Activated CD8-positive, alpha-beta memory T cell treated with anti-CD3 and anti-CD28 coated beads, Interleukin-2, amount 50 U/mL, for 4 hours (primary cell): Measurements from ENCODE around the gene GREB1.
"Not testable (repeated sequence)": the region's sequence is repeated elsewhere in the genome, so short reads cannot be mapped to it uniquely, and the experiment has no call there.

Experiments used
- DNase-seq: peaks from one replicate; pipeline ENCODE4 v3.0.0-alpha.2; 2020

The GREB1 gene

DNA sequence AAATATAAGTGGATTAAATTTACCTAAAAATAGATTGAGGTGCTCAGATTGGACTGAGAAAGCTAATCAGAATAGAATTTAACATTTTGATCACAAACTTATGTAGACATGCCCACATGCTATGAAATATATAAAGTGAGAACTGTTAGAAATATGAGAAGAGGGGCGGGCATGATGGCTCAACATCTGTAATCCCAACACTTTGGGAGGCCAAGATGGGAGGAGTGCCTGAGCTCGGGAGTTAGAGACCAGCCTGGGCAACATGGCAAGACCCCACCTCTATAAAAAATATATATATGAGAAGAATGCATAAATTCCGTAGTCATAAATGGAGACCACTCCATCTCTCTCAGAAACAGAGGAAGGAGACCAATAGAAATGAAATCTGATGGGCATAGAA, 110.4 kb downstream of the GREB1 start:
- DNase-seq = no peak

DNA sequence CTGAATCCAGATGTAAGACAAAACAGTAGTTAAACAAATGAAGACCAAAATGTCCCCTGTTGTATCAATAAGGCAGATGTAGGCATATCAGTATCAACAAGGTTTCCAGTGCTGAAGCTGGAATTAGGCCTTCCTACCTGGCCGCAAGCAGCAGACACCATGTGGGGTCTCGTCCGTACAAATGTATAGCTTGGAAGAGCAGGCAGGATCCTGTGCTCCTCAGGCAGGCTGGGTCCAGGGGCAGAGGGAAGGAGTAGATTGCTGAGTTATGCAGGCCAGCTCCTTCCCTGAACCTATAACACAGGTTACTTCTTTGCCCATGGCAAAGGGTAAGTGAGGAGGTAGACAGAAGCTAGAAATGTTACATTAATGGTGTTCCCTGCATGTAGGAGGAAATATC, 112.7 kb downstream of the GREB1 start:
- no peak for DNase-seq

DNA sequence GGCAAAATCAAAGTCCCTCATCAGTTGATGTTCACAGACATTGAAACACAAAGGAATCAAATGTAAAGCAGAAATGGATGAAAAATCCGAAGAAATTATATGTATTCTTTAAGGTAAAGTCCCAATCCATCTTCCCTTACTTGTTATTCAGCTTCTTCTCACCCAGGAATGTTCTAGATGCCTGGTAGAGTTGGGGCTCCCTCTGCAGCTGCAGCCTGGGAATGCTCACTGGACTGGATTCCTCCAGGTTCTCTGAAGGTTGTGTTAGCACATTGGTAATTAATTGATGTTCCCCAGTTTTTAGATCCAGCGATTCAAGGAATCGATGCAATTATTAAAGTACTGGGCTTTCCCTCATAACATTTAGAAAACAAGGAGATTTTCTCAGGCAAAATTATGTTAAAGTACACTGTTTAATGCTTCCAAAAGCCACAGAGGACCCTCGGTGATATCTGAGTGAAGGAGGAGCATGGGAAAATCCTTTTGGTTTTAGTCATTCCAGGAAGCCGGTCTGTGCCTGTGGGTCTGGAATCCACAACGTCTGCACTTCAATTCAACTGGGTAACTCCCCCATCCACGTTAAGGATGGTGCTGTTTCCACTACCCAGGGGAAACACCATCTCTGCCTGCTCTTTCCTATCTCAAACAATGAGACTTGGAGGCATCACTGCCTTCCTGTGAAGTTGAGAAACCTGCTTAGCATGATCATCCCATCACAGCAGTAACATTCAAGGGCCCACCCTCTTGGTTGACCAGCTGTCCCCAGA, 114.2 kb downstream of the GREB1 start:
- no peak for DNase-seq

DNA sequence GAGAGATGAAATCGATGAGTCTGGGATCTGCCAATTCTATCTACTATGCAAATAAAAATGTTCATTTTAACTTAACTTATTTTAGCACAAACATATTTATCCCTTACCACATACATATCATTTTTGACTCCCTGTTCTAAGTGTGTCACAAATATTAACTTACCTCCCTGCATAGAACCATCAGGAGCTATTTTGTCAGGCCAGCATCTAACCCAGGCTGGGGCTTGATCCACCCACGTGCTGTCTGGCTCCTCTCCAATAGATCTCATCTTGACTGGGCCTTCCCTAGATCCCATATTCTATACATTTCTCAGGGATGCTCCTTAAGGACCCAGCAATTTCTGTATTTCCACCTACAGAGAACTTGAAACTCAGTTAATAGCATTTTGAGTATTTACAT, 115.2 kb downstream of the GREB1 start:
- no peak for DNase-seq

DNA sequence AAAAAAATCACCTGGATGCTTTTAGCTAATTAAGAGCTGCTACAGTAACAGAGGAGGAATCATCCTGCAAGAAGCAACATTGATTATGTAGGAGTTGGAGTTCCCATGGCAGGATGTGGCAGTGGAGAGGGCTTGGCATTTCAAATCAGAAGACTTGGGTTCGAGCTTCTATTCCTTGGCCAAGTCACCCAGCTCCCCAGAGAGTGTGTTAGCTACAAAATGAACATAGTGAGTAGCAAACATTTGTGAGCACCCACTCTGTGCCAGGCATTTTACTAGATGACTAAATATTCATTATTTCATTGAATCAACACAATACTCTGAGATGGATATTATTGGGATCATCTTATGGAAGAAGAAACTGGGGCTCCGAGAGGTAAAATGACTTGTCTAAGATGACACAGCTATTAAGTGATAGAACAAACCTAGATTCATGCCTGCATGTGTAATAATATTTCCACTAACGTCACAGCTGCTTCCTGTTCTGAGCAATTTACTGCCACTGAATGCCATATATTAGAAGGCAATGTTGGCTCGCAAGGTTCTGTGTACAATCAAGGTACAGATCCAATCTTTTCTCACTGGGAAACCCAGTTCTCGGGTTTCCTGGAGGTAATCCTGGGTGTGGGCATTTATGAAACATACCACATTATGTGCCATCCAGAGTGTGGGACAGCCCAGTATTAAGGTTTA, 118.2 kb downstream of the GREB1 start:
- no peak for DNase-seq

DNA sequence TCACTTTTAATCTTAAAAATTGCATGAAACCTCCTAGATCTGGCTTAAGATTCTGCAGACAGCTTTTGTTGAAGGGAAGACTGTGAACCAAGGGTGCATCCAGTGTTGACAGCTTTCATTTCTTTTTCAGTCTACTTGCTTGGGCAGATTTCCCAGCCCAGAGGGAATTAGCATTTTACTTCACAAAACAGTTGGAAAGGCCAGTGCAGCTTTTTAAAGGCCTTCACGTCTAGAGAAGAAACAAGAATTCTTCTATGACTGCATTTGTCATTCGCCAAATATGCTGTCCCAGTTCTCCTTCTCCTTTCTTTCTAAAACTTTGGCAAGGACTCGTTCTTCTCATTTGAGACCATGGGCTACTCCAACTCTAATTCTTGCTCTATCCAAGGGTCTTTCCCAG, 118.7 kb downstream of the GREB1 start:
- no peak for DNase-seq

DNA sequence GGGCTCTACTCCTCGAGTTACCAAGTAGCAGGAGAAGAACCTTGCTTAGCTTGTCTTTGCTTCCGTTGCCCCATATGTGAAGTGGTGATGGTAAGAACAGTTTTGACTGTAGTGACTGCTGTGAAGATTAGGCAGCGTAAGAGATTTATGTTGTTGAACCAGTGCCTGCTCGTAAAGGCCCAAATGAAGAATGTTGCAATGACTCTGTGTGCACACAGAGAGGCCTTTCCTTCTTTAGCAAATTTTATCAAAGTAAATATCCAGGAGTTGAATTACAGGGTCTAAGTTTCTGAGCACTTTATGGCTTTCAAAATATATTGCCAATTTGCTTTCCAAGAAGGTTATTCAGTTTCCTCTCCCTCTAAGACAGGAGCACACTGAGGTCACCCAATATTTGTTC, 121.7 kb downstream of the GREB1 start:
- DNase-seq = no peak

DNA sequence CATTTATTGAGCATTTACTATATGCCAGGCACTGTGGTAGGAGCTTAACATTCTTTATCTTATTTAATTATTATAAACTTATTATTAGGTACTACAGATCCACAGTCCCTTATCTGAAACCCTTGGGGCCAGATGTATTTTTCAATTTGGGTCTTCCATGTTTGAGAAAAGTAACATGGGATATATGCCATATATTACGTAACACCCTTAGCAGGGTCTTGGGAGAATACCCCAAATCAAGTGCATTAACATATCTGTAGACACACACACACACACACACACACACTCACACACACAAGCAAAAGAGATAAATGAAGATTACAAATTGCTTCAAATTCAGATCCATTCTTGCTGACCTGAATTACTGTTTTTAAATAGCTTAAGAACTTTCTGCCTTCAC, 122.4 kb downstream of the GREB1 start:
- no peak for DNase-seq

DNA sequence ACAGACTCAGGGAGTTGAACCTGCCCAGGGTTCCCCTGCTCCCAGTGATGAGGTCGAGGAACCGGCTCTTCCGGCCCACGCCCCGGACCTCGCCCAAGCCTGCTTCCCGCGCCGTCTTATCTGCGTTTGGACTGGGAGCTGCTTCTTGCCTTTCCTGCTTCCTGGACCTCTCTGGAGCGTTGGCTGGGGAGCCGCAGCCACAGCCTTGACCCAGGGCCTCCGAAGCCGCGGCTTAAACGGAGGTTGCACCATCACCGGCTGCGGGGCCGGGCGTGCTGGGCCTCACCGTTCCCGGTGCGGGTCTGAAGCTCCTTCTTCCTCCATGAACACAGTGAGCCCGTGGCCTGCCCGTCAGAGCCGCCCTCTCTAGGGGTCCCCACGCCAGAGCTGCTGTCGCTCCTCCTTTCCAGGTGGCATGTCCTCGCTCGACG, 122.8 kb downstream of the GREB1 start:
- DNase-seq = no peak

DNA sequence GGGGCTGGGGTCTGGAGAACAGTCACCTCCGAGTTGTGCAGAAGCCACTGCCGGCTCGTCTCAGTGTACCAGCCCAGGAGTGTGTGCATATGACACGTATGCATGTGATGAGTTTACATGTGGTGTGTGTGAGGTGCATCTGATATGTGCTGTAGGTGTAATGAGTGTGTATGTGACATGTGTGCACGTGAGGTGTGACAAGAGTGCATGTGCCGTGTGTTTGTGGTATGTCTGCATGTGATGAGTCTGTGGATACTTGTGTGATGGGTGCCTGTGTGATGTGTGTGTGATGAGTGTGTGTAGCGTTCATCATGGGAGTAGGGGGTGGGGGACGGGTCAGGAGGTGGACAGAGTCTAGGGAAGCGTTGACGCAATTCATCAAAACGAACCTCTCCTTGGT, 123.3 kb downstream of the GREB1 start:
- DNase-seq = no peak

DNA sequence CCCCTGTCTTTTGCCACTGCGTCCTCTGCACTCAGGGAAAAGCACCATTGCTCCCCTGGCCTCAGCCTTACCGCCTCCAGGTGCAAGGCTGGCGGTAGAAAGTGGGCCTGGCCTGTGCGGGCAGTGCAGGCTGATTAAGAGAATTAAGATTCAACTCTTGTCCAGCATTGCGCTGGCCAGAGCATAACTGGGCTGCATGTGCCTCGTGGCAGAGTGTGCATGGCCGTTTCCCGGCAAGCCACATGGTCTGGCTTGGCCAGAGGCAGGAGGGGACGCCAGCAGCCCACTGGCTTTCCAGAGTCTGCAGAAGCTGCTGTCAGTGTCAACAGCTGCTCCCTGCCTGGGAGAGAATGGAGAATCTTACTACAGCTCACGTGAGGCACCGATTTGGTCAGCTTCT, 123.8 kb downstream of the GREB1 start:
- no peak for DNase-seq

DNA sequence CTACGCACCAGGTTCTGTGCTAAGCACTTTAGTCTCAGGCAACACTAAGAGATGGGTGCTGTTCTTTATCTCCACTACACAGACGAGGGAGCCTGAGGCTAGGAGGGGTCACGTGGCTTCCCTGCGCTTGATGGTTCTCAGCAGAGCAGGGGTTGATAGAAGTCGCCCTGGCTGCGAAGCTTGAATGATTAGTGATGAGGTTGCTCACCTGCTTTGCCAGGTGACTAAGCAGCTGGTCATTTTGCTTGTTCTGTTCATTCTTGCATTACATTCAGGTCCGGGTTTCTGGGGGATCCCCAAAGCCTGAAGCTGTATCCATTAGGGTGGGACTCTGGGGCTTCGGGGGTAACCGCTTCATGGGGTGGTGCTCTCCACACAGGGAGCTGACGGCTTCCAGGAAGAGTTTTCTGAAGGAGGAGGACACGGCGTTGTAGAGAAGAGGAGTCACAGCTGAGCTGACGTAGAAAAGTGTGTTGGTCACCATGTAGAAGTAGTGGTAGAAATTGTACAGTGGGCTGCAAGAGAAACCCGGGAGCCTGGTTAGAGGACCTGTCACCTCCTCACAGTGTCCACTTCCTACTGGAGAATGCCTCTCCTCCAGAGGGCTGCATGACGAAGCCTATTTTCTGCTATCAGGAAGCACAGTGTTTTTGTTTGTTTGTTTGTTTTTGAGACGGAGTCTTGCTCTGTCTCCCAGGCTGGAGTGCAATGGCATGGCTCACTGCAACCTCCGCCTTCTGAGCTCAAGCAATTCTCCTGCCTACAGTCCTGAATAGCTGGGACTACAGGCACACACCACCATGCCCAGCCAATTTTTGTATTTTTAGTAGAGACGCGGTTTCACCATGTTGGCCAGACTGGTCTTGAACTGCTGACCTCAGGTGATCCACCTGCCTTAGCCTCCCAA, 124.6 kb downstream of the GREB1 start:
- no peak for DNase-seq

DNA sequence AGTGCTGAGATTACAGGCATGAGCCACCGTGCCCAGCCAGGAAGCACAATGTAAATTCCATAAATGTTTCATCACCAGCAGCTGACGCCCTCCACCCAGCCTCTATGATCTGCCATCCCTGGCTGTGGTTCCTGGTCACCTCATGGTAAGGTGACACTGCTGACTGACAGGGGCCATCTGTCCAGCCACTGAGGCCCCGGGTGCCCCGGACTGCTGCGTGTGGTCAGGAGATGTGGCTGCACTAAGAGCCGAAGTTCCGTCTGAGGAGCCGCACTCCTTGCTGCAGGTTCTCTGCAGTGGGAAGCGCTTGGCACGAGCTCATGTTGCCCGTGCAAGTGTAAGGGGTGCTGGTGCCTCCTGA, 125.2 kb downstream of the GREB1 start:
- no peak for DNase-seq

DNA sequence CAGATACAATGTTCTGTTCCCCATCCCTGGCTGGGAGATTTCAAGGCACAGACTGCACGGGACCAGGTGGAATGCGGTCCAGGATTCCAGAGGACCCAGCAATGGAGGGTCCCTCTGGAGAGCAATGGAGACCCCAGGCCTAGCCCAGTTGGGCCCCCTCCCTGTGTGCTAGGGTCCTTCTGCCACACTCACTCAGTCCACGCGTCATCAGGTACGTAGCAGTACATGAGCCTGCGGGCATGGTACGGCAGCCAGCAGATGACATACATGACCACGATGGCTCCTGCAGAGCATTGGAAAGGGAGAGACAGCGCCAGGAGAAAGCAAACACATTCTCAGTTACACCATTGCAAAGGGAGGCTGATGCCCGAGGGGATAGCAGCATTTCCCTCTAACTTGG, 126.0 kb downstream of the GREB1 start:
- no peak for DNase-seq

DNA sequence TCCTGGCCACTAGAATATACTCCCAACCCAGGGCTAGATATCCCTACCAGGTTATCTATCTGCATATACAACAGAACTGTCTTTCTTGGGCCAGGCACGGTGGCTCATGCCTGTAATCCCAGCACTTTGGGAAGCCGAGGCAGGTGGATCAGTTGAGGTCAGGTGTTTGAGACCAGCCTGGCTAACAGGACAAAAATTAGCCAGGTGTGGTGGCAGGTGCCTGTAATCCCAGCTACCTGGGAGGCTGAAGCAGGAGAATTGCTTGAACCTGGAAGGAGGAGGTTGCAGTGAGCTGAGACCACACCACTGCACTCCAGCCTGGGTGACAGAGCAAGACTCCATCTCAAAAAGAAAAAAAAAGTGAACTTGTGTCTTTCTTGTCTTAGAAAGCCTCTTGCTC, 126.6 kb downstream of the GREB1 start:
- not testable (repeated sequence) for DNase-seq

DNA sequence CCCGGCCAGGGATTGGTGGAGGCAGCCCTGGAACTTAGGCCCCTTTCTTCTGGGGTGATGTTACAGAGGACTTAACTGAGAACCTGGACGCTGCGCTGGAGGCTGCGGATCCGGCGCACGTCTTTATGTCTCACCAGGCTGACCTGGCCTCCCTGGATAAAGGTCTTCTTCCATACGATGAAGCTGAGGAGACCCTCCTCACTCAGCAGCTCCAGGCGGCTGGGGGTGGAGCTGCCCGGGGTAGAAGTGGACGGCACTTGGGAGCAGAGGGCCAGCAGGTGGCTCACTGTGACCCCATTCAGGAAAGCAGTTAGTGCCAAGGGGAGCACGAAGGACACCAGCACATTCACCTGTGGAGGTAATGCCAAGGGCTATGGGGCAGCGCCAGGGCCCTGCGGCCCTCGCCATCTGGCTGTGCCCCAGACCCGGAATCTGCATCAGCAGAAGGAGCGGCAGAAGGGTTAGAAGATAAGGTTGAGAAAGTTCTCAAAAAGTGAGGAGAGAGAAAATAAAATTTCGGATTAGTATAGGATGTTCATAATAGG, 128.1 kb downstream of the GREB1 start:
- no peak for DNase-seq

DNA sequence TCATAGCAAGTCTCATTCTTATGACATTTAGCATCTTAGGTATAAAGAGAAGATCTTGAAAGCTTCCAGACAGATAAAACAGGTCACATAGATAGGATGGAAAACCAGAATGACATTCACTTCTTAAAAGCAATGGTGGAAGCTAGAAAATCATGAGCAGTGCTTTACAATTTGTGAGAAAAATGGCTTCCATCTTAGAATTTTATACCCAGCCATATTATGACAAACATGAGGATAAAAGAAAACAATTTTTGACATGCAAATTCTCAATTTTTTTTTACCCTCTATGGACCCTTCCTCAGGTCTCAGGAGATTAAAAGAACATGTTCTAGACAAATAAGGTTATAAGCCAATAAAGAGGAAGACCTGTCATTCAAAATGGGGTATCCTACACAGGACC, 129.0 kb downstream of the GREB1 start:
- DNase-seq = no peak

DNA sequence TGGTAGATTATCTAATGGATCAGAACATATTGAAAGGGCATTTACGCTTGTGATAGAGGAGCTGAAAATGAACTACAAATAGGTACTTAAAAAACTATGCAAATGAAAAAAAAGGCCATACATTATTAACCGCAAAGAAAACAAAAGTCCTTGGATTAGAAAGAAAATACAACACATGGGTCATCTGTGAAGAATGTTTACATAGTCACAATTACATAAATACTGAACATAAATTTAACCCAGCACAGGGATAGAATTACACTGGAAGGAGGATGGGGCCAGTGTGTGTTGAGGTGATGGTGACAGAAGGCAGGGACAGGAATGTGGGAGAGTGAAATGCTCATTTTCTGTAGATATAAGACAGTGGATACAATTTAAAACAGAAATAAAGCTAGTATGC, 129.6 kb downstream of the GREB1 start:
- DNase-seq = no peak

DNA sequence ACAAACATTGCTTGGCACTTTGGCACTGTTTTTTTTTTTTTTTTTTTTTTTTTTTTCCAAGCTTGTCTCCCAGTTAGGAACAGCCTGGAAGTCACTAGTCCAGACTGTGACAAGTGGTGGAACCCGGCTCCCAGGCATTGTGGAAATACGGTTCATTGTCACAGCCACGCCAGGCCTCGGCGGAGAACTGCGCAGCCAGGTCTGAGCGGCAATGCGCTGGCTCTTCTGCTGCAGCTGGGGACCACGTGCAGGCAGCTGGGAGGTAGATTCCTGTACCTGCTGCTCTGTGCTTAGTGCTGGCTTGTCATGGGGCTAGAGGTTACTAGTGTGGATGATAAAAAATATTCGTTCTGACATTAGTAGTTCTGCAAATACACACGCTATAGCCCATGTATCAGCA, 131.2 kb downstream of the GREB1 start:
- no peak for DNase-seq

DNA sequence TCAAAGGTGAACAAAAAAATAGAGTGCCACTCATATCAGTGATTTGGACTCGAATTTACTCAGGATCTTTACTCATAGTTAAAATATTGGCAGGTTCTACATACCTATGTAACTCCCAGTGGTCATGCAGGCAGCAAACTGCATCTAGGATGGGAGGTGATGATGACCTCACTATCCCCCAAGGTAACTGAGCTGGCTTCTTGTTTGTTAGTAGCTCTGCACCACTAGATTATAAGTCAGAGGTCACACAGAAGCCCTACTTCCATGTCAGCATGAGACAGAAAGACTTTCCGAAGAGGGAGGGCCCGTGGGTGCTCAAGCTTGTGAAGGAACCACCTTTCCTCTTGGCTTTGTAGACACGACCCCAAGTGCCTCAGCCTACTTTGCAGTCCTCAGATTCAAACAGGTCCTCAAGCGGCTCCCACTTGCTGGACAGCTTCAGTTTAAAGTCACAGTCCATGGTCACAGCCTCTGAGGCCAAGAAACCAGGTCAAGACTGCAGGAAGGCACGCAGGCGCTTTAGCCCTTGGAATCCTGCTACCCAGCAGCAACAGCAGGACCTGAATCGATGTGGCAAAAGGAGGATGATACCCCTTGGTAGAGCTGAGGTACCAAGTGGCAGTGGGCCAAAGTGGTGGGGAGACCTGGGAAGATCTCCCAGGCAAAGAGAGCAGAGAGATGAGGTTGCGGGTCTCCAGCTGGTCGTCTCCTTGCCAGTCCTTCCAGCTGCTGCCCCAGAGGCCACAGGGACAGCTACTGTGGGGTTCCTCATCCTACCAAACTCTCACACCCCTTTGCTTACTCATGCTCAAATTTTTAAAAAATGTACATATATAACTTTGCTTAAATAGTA, 131.9 kb downstream of the GREB1 start:
- DNase-seq = no peak

DNA sequence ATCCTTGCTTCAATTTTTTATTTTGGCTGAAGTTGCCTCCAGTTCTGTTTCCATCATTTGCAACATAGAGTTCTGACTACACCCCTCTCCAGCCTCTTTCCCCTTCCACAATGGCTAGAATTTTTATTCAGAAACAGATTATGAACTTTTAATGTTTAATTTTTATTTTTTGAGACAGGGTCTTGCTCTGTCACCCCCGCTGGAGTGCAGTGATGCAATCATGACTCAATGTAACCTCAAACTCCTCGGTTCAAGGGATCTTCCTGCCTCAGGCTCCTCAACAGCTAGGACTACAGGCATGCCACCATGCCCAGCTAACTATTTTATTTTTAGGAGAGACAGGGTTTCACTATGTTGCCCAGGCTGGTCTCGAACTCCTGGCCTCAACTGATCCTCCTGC, 133.3 kb downstream of the GREB1 start:
- DNase-seq = no peak

DNA sequence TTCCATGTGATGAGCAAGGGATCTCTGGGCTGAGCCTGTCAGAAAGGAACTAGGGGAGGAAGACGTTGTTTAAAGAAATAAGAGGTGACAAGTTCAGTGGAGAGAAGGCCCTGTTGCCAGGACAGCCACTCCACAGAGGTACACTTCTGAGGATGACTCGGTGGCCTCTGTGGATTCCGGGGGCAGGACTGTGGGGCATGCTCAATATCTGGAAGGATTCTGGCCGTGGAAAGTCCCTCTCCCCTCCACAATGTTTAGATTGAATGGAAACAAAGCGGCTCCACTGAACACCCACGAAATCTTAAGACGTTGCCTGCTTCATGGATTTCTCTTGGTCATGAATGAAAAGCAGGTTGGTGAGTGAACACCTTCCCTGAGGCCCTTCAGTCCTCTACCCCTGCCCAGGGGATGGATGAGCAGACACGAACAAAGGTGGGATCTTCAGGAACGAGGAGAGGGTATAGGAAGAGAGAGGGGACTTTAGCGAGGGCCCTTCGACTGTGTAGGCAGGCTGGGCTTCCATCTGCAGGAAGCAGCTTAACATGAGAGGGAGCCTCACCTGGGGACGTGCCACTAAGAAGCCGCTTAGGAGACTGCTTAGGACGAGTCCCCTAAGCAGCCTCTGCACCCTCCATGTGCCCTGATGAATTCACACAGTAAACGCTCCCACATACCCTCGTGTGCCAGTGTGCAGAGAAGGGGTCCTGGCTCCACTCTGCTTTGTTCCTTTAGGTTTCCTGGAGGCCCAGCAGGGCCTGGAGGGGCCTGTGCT, 134.2 kb downstream of the GREB1 start:
- DNase-seq = no peak
